Smooth muscle cell (in vitro differentiated cells): Measurements from ENCODE around the gene CTXND1. TPM values are rescaled to one million over a fixed set of nuclear protein-coding genes. Genes with fewer than 3 reads are reported as not detected.

Source experiments
- DNase-seq: peaks from one replicate; lab custom pipeline; 2025; ENCODE audit not compliant: unreplicated experiment; lab: John Stamatoyannopoulos, UW
- H2AFZ ChIP-seq: fragments of 200-600 bp; sonication (generic); 2 replicates; pipeline ENCODE4 v1.6.0; 2016; ENCODE audit warnings: antibody characterized with exemption, low read depth, mild to moderate bottlenecking
- H3F3A ChIP-seq: fragments of 200-600 bp; sonication (generic); 2 replicates; pipeline ENCODE4 v1.6.0; 2017; ENCODE audit warnings: antibody characterized with exemption, low read depth
- H3K27ac ChIP-seq: fragments of 200-600 bp; sonication (generic); 2 replicates; pipeline ENCODE4 v1.5.1; 2016; ENCODE audit warnings: low read depth, mild to moderate bottlenecking
- H3K27me3 ChIP-seq: fragments of 200-600 bp; sonication (generic); 2 replicates; pipeline ENCODE4 v1.6.1; 2016; ENCODE audit warnings: low read depth, mild to moderate bottlenecking
- H3K36me3 ChIP-seq: fragments of 200-600 bp; sonication (generic); 2 replicates; pipeline ENCODE4 v1.5.1; 2016; ENCODE audit warnings: low read depth
- H3K4me1 ChIP-seq: fragments of 200-600 bp; sonication (generic); 2 replicates; pipeline ENCODE4 v1.5.1; 2016; ENCODE audit warnings: low read depth
- H3K4me2 ChIP-seq: fragments of 200-600 bp; sonication (generic); 2 replicates; pipeline ENCODE4 v1.6.0; 2016; ENCODE audit warnings: mild to moderate bottlenecking
- H3K4me3 ChIP-seq: fragments of 200-600 bp; sonication (generic); 2 replicates; pipeline ENCODE4 v1.5.1; 2016; ENCODE audit warnings: mild to moderate bottlenecking
- H3K79me2 ChIP-seq: fragments of 200-600 bp; sonication (generic); 2 replicates; pipeline ENCODE4 v1.6.0; 2016; ENCODE audit warnings: low read depth, mild to moderate bottlenecking
- H3K9ac ChIP-seq: fragments of 200-600 bp; sonication (generic); 2 replicates; pipeline ENCODE4 v1.6.0; 2016; ENCODE audit warnings: low read depth
- H3K9me3 ChIP-seq: fragments of 200-600 bp; sonication (generic); replicated peaks from 2 replicates; pipeline ENCODE4 v1.5.1; 2016; ENCODE audit warnings: low read depth
- H4K20me1 ChIP-seq: fragments of 200-600 bp; sonication (generic); 2 replicates; pipeline ENCODE4 v1.6.0; 2016; ENCODE audit warnings: low read depth
- WGBS: methylation state at CpG from one replicate; pipeline ENCODE4 v1.1.7; 2016; ENCODE audit warnings: low lambda C conversion rate; 5-methylcytosine and 5-hydroxymethylcytosine counted together
- polyA plus RNA-seq: library from polyadenylated mRNA; unstranded; fragments of >200 nt; fragmentation: Nextera tagmentation; extraction: Ambion mirVana; gene quantifications from 2 replicates; pipeline ENCODE4 v1.2.1, GENCODE V29; 2016
- total RNA-seq: library from RNA; depleted of rRNA; stranded (reverse); fragments of >200 nt; gene quantifications from 2 replicates; pipeline ENCODE4 v1.2.3, GENCODE V29; 2014
- TF ChIP-seq, protein P1 (sequence below): fragments of 200-600 bp; sonication (generic); IDR thresholded peaks from 2 replicates; pipeline ENCODE4 v1.5.1; 2017; ENCODE audit warnings: borderline replicate concordance, mild to moderate bottlenecking, antibody characterized with exemption; ENCODE audit not compliant: insufficient read depth, poor library complexity, severe bottlenecking

CTXND1 gene
- total and polyA plus RNA-seq, 2 experiments from 2014 or later: 0.06 TPM; not detected in 1

DNA sequence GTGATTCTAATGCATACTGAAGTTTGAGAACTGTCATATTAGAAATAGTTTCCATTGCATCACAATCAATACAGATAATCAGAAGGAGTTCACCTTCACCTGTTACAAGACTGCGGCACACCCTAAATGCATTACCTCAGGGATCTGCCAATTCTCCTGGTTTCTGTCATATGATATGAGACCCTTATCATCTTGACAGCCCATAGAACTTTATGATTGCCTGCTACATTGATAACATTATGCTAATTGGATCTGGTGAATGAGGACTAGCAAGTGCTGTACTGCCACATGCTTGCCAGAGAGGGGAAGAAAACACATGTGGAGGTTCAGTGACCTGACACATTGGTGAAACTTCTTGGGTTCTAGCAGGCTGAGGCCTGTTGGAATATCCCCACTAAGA lies 57.8 kb downstream of the CTXND1 start:
- Histone ChIP-seq H3K4me1 (no peaks in the 10 kb centered on the region), H3K9me3 (no peaks in the 10 kb centered on the region), H3K9ac (no peak overlapping the region), H4K20me1 (no peaks in the 10 kb centered on the region), H3K27ac (no peak overlapping the region), H2AFZ (no peak overlapping the region), H3K27me3 (peaks cover 5% of the 10 kb centered on the region), H3K36me3 (no peaks in the 10 kb centered on the region), H3K79me2 (no peaks in the 10 kb centered on the region), H3F3A (no peaks in the 10 kb centered on the region), H3K4me2 (no peak overlapping the region), H3K4me3 (no peak overlapping the region)
- TF ChIP-seq, protein P1, sequence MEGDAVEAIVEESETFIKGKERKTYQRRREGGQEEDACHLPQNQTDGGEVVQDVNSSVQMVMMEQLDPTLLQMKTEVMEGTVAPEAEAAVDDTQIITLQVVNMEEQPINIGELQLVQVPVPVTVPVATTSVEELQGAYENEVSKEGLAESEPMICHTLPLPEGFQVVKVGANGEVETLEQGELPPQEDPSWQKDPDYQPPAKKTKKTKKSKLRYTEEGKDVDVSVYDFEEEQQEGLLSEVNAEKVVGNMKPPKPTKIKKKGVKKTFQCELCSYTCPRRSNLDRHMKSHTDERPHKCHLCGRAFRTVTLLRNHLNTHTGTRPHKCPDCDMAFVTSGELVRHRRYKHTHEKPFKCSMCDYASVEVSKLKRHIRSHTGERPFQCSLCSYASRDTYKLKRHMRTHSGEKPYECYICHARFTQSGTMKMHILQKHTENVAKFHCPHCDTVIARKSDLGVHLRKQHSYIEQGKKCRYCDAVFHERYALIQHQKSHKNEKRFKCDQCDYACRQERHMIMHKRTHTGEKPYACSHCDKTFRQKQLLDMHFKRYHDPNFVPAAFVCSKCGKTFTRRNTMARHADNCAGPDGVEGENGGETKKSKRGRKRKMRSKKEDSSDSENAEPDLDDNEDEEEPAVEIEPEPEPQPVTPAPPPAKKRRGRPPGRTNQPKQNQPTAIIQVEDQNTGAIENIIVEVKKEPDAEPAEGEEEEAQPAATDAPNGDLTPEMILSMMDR: no peak
- no peak for DNase-seq
- WGBS: 96% methylated on average over 1 of the region's 1 CpG

DNA sequence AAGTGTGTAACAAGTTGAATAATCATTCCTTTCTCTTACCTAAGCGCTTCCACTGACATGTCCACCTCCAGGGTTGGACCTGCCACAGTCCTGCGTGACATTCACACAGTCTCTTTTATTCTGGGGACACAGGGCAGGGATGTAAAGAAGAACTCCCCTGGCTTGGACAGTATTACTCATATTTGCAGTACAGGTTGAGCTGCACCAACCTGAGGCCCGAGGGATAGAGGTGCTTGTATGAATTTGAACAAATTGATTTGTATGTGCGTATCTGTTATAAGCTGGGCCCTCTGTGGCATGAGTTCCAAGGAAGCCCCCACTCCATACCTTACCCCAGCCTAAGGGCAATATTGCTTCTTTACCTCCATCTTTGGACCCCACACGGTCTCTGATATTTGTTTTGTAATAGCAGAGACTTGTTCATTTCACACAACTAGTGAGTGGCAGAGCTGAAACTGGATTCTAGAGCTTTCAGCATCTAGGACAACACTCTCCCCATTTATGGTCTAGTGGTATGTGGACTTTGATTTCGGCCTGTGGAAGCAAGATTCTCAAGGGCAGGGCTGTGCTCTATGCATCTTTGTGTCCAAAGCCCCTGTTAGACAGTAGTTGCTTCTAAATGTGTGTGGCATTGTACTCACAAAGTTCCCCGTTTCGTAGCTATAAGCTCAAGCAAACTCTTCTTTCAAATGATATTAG lies 60.0 kb downstream of the CTXND1 start:
- DNase-seq: no peak
- no peak overlapping the region for H3K27ac ChIP-seq
- H3K36me3 ChIP-seq: no peaks in the 10 kb centered on the region

GRCh38 chr15:80191198-80191597 lies 60.8 kb downstream of the CTXND1 start:
- Histone ChIP-seq H3K36me3 (peaks cover 3% of the 10 kb centered on the region), H3K4me1 (peaks cover 10% of the 10 kb centered on the region), H3K4me3 (no peak overlapping the region), H3K4me2 (no peak overlapping the region), H3K9ac (no peak overlapping the region), H3K27me3 (no peaks in the 10 kb centered on the region), H3K79me2 (no peaks in the 10 kb centered on the region), H2AFZ (no peak overlapping the region), H3K9me3 (no peaks in the 10 kb centered on the region), H3F3A (peaks cover 8% of the 10 kb centered on the region), H3K27ac (no peak overlapping the region), H4K20me1 (no peaks in the 10 kb centered on the region)
- TF ChIP-seq, protein P1: no peak
- no peak for DNase-seq
- 93% methylated on average over 2 of the region's 2 CpGs for WGBS

More for the DNA sequence above, 60.0 kb downstream of the CTXND1 start:
- Histone ChIP-seq H3K4me1 (peaks cover 10% of the 10 kb centered on the region), H3K4me3 (no peak overlapping the region), H3K4me2 (no peak overlapping the region), H2AFZ (no peak overlapping the region), H3K9ac (no peak overlapping the region), H3K79me2 (no peaks in the 10 kb centered on the region), H3K9me3 (no peaks in the 10 kb centered on the region), H3F3A (peaks cover 8% of the 10 kb centered on the region), H4K20me1 (no peaks in the 10 kb centered on the region), H3K27me3 (no peaks in the 10 kb centered on the region)
- 92% methylated on average over 8 of the region's 8 CpGs for WGBS
- TF ChIP-seq, protein P1: no peak

DNA sequence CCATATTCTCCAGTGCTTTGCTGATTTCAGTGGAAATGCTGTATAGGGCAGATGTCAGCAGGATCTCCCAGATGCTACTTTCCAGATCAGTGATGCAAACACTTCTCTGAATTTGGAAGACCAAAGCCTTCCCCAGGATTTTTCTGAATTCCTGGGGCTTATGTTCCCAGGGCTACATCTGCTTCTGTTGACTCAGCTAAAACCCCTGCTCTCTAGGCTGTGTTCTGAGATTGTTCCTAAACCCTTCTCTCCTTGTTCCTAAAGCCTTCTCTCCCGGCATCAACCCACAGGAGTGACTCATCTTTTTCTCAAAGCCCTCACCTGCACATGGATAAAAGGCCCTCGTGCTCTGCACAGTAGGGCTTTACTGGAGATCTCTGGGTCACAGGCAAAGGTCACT lies 63.8 kb downstream of the CTXND1 start:
- H3K79me2 ChIP-seq: no peaks in the 10 kb centered on the region
- H3F3A ChIP-seq: peaks cover 8% of the 10 kb centered on the region
- no peaks in the 10 kb centered on the region for H4K20me1 ChIP-seq
- peaks cover 5% of the 10 kb centered on the region for H3K36me3 ChIP-seq
- H3K4me2 ChIP-seq: no peak overlapping the region
- TF ChIP-seq, protein P1: no peak
- no peaks in the 10 kb centered on the region for H3K27me3 ChIP-seq
- H3K27ac ChIP-seq: no peak overlapping the region
- H2AFZ ChIP-seq: no peak overlapping the region
- 11% methylated on average over 2 of the region's 2 CpGs for WGBS
- H3K4me1 ChIP-seq: peaks cover 10% of the 10 kb centered on the region
- no peak overlapping the region for H3K9ac ChIP-seq
- DNase-seq: no peak
- H3K9me3 ChIP-seq: no peaks in the 10 kb centered on the region
- H3K4me3 ChIP-seq: no peak overlapping the region
